H9 (cell line): ENCODE data around the gene SPSB4. TPM values are rescaled to one million over a fixed set of nuclear protein-coding genes. Genes with fewer than 3 reads are reported as not detected.

Experiments
- DNase-seq: peaks from one replicate; pipeline ENCODE4 v3.0.0-alpha.2; 2017
- H2AFZ ChIP-seq: one replicate; pipeline ENCODE4 v1.6.1; 2013; ENCODE audit warnings: mild to moderate bottlenecking, low read length, control low read depth, moderate library complexity
- H2AK5ac ChIP-seq: 2 replicates; pipeline ENCODE4 v1.6.1; 2013; ENCODE audit warnings: low read length, control low read depth, mixed read lengths; ENCODE audit not compliant: insufficient read length
- H2BK120ac ChIP-seq: one replicate; pipeline ENCODE4 v1.6.1; 2013; ENCODE audit warnings: low read depth, mild to moderate bottlenecking, low read length, control low read depth, inconsistent platforms; ENCODE audit not compliant: poor library complexity, severe bottlenecking
- H2BK12ac ChIP-seq: 2 replicates; pipeline ENCODE4 v1.6.1; 2013; ENCODE audit warnings: low read length, control low read depth, mixed read lengths, low read depth; ENCODE audit not compliant: insufficient read length
- H2BK15ac ChIP-seq: 2 replicates; pipeline ENCODE4 v1.6.1; 2013; ENCODE audit warnings: low read depth, low read length, control low read depth
- H2BK20ac ChIP-seq: one replicate; pipeline ENCODE4 v1.6.1; 2013; ENCODE audit warnings: low read depth, mild to moderate bottlenecking, low read length, control low read depth, inconsistent platforms; ENCODE audit not compliant: poor library complexity, severe bottlenecking
- H2BK5ac ChIP-seq: 2 replicates; pipeline ENCODE4 v1.6.1; 2013; ENCODE audit warnings: low read length, control low read depth, mixed read lengths; ENCODE audit not compliant: insufficient read length
- H3K14ac ChIP-seq: 2 replicates; pipeline ENCODE4 v1.6.1; 2013; ENCODE audit warnings: low read length, control low read depth; ENCODE audit not compliant: insufficient read depth
- H3K18ac ChIP-seq: 2 replicates; pipeline ENCODE4 v1.6.1; 2013; ENCODE audit warnings: low read depth, mild to moderate bottlenecking, mixed read lengths, low read length, control low read depth; ENCODE audit not compliant: insufficient read length
- H3K23ac ChIP-seq: 2 replicates; pipeline ENCODE4 v1.6.1; 2013; ENCODE audit warnings: low read length, control low read depth, mixed read lengths, low read depth; ENCODE audit not compliant: insufficient read length
- H3K23me2 ChIP-seq: 2 replicates; pipeline ENCODE4 v1.6.1; 2013; ENCODE audit warnings: low read depth, mild to moderate bottlenecking, mixed read lengths, low read length, control low read depth; ENCODE audit not compliant: insufficient read length, poor library complexity, severe bottlenecking
- H3K27ac ChIP-seq: 2 replicates; pipeline ENCODE4 v1.5.1; 2013; ENCODE audit warnings: low read length, control low read depth, mixed read lengths, low read depth; ENCODE audit not compliant: insufficient read length
- H3K27me3 ChIP-seq: 2 replicates; pipeline ENCODE4 v1.6.1; 2013; ENCODE audit warnings: low read length, control low read depth, inconsistent platforms; ENCODE audit not compliant: insufficient read depth
- H3K4ac ChIP-seq: 2 replicates; pipeline ENCODE4 v1.6.1; 2013; ENCODE audit warnings: low read depth, mild to moderate bottlenecking, control low read depth, inconsistent platforms, low read length, moderate library complexity
- H3K4me1 ChIP-seq: 2 replicates; pipeline ENCODE4 v1.6.1; 2013; ENCODE audit warnings: low read length, control low read depth, inconsistent platforms; ENCODE audit not compliant: insufficient read depth
- H3K4me2 ChIP-seq: 2 replicates; pipeline ENCODE4 v1.6.1; 2013; ENCODE audit warnings: low read length, control low read depth, mixed read lengths; ENCODE audit not compliant: insufficient read length, insufficient read depth
- H3K56ac ChIP-seq: 2 replicates; pipeline ENCODE4 v1.6.1; 2013; ENCODE audit warnings: low read depth, mild to moderate bottlenecking, mixed read lengths, low read length, control low read depth; ENCODE audit not compliant: insufficient read length
- H3K79me1 ChIP-seq: 2 replicates; pipeline ENCODE4 v1.6.1; 2013; ENCODE audit warnings: low read depth, mild to moderate bottlenecking, moderate library complexity, low read length, control low read depth, inconsistent platforms; ENCODE audit not compliant: insufficient read depth, poor library complexity, severe bottlenecking
- H3K79me2 ChIP-seq: 2 replicates; pipeline ENCODE4 v1.6.1; 2013; ENCODE audit warnings: low read length, control low read depth, inconsistent platforms; ENCODE audit not compliant: insufficient read depth
- H3K9ac ChIP-seq: 2 replicates; pipeline ENCODE4 v1.6.1; 2013; ENCODE audit warnings: low read length, control low read depth, mixed read lengths; ENCODE audit not compliant: insufficient read length; ENCODE audit errors: extremely low read depth
- H3K9me3 ChIP-seq: one replicate; pipeline ENCODE4 v1.6.1; 2013; ENCODE audit warnings: low read depth, low read length, inconsistent platforms; ENCODE audit not compliant: control insufficient read depth
- H3T11ph ChIP-seq: one replicate; pipeline ENCODE4 v1.6.1; 2013; ENCODE audit warnings: mild to moderate bottlenecking, low read length, control low read depth, inconsistent platforms
- H4K20me1 ChIP-seq: one replicate; pipeline ENCODE4 v1.6.1; 2013; ENCODE audit not compliant: control insufficient read depth, insufficient read length, insufficient read depth
- H4K5ac ChIP-seq: 2 replicates; pipeline ENCODE4 v1.6.1; 2013; ENCODE audit warnings: low read depth, mild to moderate bottlenecking, mixed read lengths, low read length, control low read depth; ENCODE audit not compliant: insufficient read length
- H4K8ac ChIP-seq: replicated peaks from 2 replicates; pipeline ENCODE4 v1.6.1; 2013; ENCODE audit warnings: low read length, control low read depth, mixed read lengths, low read depth; ENCODE audit not compliant: insufficient read length
- H4K91ac ChIP-seq: 2 replicates; pipeline ENCODE4 v1.6.1; 2013; ENCODE audit warnings: low read depth, mild to moderate bottlenecking, moderate library complexity, mixed read lengths, low read length, control low read depth; ENCODE audit not compliant: insufficient read length
- H3K27ac Mint-ChIP-seq, 3 experiments: 2 replicates in 2 of 3; 3 replicates in 1 of 3; pipeline ENCODE4 v1.8.0; 2020 to 2021; ENCODE audit warnings: mixed read lengths in 3 of 3, mild to moderate bottlenecking in 1 of 3, moderate library complexity in 1 of 3
- H3K27me3 Mint-ChIP-seq: 2 replicates; pipeline ENCODE4 v1.8.0; 2021; ENCODE audit warnings: low read depth, mild to moderate bottlenecking, moderate library complexity, mixed read lengths
- H3K36me3 Mint-ChIP-seq, 3 experiments: 2 replicates in 2 of 3; 3 replicates in 1 of 3; pipeline ENCODE4 v1.8.0; 2020 to 2021; ENCODE audit warnings: low read depth in 3 of 3, mixed read lengths in 3 of 3; ENCODE audit not compliant: insufficient read depth in 1 of 3
- H3K4me1 Mint-ChIP-seq, 2 experiments: 2 replicates each; pipeline ENCODE4 v1.8.0; 2020; ENCODE audit warnings: mixed read lengths in 2 of 2
- H3K4me3 Mint-ChIP-seq, 2 experiments: 2 replicates in 1 of 2; 3 replicates in 1 of 2; pipeline ENCODE4 v1.8.0; 2020 to 2021; ENCODE audit warnings: mild to moderate bottlenecking in 2 of 2, mixed read lengths in 2 of 2, moderate library complexity in 1 of 2
- H3K9me3 Mint-ChIP-seq, 2 experiments: 2 replicates in 1 of 2; 3 replicates in 1 of 2; pipeline ENCODE4 v1.8.0; 2020; ENCODE audit warnings: mild to moderate bottlenecking in 2 of 2, mixed read lengths in 2 of 2, moderate library complexity in 1 of 2
- CTCF ChIP-seq: fragments of 200-600 bp; sonication (generic); conservative IDR thresholded peaks from 3 replicates; pipeline ENCODE4 v1.8.0; 2021; ENCODE audit warnings: antibody characterized with exemption, mild to moderate bottlenecking
- WGBS: extraction: QIAGEN DNeasy Blood & Tissue Kit; methylation state at CpG from one replicate; pipeline ENCODE4 v1.1.7; 2013; ENCODE audit warnings: missing lambda C conversion rate, low lambda C conversion rate, mixed read lengths; ENCODE audit not compliant: insufficient read length; ENCODE audit errors: extremely low coverage; 5-methylcytosine and 5-hydroxymethylcytosine counted together
- total RNA-seq: library from RNA; stranded (reverse); gene quantifications from 2 replicates; pipeline ENCODE4 v1.2.1, GENCODE V29; 2021

Gene SPSB4
- total RNA-seq, 1 experiment from 2014 or later = 6.2 TPM

GRCh38 chr3:141152801-141153678 lies 101.9 kb downstream of the SPSB4 start:
- peaks cover 17 to 23% of the 10 kb centered on the region in 2 experiments for H3K4me1 Mint-ChIP-seq
- H3K79me1 ChIP-seq = no peaks in the 10 kb centered on the region
- no peaks in the 10 kb centered on the region for H3K9me3 Mint-ChIP-seq
- no peak overlapping the region for H3K4me2 ChIP-seq
- H2BK20ac ChIP-seq = no peak overlapping the region
- H3K27ac Mint-ChIP-seq = no peak overlapping the region
- H3K4me3 Mint-ChIP-seq = no peak overlapping the region
- H2BK5ac ChIP-seq = no peak overlapping the region
- no peak overlapping the region for H3K4ac ChIP-seq
- no CpG with 5 or more reads among the region's 7 CpGs for WGBS
- no peaks in the 10 kb centered on the region for H3K23me2 ChIP-seq
- H2BK15ac ChIP-seq = no peak overlapping the region
- no peak overlapping the region for H4K8ac ChIP-seq
- no peak overlapping the region for H2BK12ac ChIP-seq
- H3K27me3 Mint-ChIP-seq = no peaks in the 10 kb centered on the region
- no peak overlapping the region for H3K9ac ChIP-seq
- H4K91ac ChIP-seq = no peak overlapping the region
- no peaks in the 10 kb centered on the region for H4K20me1 ChIP-seq
- H3K23ac ChIP-seq = no peak overlapping the region
- no peak overlapping the region for H2AK5ac ChIP-seq
- H3K18ac ChIP-seq = no peak overlapping the region
- H3K9me3 ChIP-seq = no peaks in the 10 kb centered on the region
- H3K79me2 ChIP-seq = no peaks in the 10 kb centered on the region
- H3K14ac ChIP-seq = no peak overlapping the region
- H3K4me1 ChIP-seq = no peaks in the 10 kb centered on the region
- H3K56ac ChIP-seq = no peak overlapping the region
- H4K5ac ChIP-seq = no peak overlapping the region
- no peak overlapping the region for H3T11ph ChIP-seq
- H2BK120ac ChIP-seq = no peak overlapping the region
- DNase-seq = no peak
- H3K36me3 Mint-ChIP-seq = no peaks in the 10 kb centered on the region
- H2AFZ ChIP-seq = no peak overlapping the region
- H3K27me3 ChIP-seq = no peaks in the 10 kb centered on the region
- no peak overlapping the region for H3K27ac ChIP-seq
- no peak for TF ChIP-seq CTCF
